ENCODE measurements around the gene TIAM2.

TIAM2 gene

DNA sequence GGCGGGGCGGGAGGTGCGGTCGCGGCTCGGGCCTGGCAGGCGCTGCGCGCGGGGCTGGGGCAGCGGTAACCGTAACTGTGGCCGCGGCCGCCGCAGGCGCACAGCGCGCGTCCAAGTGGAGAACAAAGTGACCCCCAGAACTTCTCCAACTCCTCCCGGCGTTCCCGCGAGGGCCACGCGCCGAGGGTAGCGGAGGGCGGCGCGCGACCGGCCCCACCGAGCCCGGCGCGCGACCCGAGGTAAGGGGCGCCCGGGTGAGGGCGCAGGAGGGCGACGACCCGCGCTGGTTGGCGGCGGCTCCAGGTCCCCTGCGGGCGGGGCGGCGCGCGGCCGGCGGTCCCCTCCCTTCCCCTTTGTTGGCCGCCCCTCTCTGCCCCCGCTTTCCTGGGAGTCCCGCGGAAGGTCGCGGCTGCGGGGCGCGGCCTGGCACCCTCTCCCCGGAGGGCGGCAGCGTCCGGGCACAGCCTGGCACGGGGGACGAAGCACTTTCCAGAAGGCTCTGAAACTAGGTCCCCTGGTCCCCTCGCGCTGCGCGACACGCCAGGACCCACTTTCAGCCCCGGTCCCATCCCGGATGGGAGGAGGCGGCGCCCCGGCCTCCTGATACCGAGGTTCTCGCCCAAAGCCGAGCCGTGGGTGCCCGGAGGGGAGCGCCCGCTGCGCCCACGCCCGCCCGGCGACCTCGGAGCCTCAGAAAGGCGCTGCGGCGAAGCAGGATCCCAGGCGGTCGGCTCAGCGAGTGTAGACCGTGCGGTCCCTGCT lies at the start of gene TIAM2:
Gene TIAM2, plus strand, starts transcription at position 62 of the 762 bp plus-strand sequence. CDS start 133,909 bp downstream, outside the sequence.
- Histone ChIP-seq H3F3A (ENCODE audit: insufficient read depth, low read length) (no peaks in the 10 kb centered on the region), H3K27me3 (replicated peaks; ENCODE audit: insufficient read depth, low read length) (no peaks in the 10 kb centered on the region), H3K9ac (ENCODE audit: low read length) (no peak within 1 kb of the TSS), H3K4me1 (ENCODE audit: low read length) (no peaks in the 10 kb centered on the region), H3K79me2 (ENCODE audit: low read length) (no peaks in the 10 kb centered on the region), H3K4me3 (ENCODE audit: low read length) (no peak within 1 kb of the TSS), H3K27ac (ENCODE audit: low read length) (no peak within 1 kb of the TSS), H4K20me1 (ENCODE audit: insufficient read depth, low read length) (no peaks in the 10 kb centered on the region), H2AFZ (ENCODE audit: low read length) (no peak within 1 kb of the TSS), H3K9me2 (replicated peaks; ENCODE audit: insufficient read depth, low read length) (no peaks in the 10 kb centered on the region), H3K9me3 (replicated peaks; ENCODE audit: insufficient read depth, low read length) (no peaks in the 10 kb centered on the region), H3K4me2 (ENCODE audit: low read depth, low read length) (no peak within 1 kb of the TSS), H3K36me3 (replicated peaks; ENCODE audit: insufficient read depth, low read length) (no peaks in the 10 kb centered on the region)
- TF ChIP-seq EZH2phosphoT487 (IDR thresholded peaks at IDR 0.05; ENCODE audit: low read length) = no peak
- TF ChIP-seq EZH2 (optimal IDR thresholded peaks at IDR 0.05; ENCODE audit: low read depth, low read length) = no peak
- DNase-seq = no peak

DNA sequence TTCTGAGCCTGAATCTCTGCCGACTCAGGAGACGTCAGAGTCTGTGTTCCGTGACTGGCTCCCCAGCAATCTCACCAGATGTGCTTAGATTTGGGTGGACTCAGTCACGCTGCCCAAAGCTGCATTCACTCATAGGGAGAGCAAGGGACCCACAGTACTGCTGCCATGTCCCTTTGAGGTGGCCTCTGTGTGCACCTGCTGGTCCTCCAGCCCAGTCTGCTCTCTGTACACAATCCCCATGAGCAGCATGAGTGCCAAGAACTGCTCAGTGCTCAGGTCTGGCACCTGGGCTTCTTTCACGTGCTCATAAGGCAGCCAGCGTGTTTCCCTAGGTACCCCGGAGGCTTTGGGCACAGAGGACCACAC lies 44.2 kb upstream of the TIAM2 start:
- H3K4me3 ChIP-seq (ENCODE audit: low read length) = no peak overlapping the region
- TF ChIP-seq EZH2 (optimal IDR thresholded peaks at IDR 0.05; ENCODE audit: low read depth, low read length) (no peak), EZH2phosphoT487 (IDR thresholded peaks at IDR 0.05; ENCODE audit: low read length) (no peak)
- TF ChIP-seq, protein P1, sequence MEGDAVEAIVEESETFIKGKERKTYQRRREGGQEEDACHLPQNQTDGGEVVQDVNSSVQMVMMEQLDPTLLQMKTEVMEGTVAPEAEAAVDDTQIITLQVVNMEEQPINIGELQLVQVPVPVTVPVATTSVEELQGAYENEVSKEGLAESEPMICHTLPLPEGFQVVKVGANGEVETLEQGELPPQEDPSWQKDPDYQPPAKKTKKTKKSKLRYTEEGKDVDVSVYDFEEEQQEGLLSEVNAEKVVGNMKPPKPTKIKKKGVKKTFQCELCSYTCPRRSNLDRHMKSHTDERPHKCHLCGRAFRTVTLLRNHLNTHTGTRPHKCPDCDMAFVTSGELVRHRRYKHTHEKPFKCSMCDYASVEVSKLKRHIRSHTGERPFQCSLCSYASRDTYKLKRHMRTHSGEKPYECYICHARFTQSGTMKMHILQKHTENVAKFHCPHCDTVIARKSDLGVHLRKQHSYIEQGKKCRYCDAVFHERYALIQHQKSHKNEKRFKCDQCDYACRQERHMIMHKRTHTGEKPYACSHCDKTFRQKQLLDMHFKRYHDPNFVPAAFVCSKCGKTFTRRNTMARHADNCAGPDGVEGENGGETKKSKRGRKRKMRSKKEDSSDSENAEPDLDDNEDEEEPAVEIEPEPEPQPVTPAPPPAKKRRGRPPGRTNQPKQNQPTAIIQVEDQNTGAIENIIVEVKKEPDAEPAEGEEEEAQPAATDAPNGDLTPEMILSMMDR (IDR thresholded peaks at IDR 0.05; ENCODE audit: low read length) = no peak
- no peaks in the 10 kb centered on the region for H3K4me1 ChIP-seq (ENCODE audit: low read length)
- H3K79me2 ChIP-seq (ENCODE audit: low read length) = no peaks in the 10 kb centered on the region
- H4K20me1 ChIP-seq (ENCODE audit: insufficient read depth, low read length) = no peaks in the 10 kb centered on the region
- H3K27me3 ChIP-seq (replicated peaks; ENCODE audit: insufficient read depth, low read length) = no peaks in the 10 kb centered on the region
- H3K27ac ChIP-seq (ENCODE audit: low read length) = no peak overlapping the region
- no peaks in the 10 kb centered on the region for H3K9me3 ChIP-seq (replicated peaks; ENCODE audit: insufficient read depth, low read length)
- no peak overlapping the region for H3K4me2 ChIP-seq (ENCODE audit: low read depth, low read length)
- H3K36me3 ChIP-seq (replicated peaks; ENCODE audit: insufficient read depth, low read length) = no peaks in the 10 kb centered on the region
- DNase-seq = no peak
- H3K9ac ChIP-seq (ENCODE audit: low read length) = no peak overlapping the region
- no peak overlapping the region for H2AFZ ChIP-seq (ENCODE audit: low read length)
- no peaks in the 10 kb centered on the region for H3K9me2 ChIP-seq (replicated peaks; ENCODE audit: insufficient read depth, low read length)
- no peaks in the 10 kb centered on the region for H3F3A ChIP-seq (ENCODE audit: insufficient read depth, low read length)

DNA sequence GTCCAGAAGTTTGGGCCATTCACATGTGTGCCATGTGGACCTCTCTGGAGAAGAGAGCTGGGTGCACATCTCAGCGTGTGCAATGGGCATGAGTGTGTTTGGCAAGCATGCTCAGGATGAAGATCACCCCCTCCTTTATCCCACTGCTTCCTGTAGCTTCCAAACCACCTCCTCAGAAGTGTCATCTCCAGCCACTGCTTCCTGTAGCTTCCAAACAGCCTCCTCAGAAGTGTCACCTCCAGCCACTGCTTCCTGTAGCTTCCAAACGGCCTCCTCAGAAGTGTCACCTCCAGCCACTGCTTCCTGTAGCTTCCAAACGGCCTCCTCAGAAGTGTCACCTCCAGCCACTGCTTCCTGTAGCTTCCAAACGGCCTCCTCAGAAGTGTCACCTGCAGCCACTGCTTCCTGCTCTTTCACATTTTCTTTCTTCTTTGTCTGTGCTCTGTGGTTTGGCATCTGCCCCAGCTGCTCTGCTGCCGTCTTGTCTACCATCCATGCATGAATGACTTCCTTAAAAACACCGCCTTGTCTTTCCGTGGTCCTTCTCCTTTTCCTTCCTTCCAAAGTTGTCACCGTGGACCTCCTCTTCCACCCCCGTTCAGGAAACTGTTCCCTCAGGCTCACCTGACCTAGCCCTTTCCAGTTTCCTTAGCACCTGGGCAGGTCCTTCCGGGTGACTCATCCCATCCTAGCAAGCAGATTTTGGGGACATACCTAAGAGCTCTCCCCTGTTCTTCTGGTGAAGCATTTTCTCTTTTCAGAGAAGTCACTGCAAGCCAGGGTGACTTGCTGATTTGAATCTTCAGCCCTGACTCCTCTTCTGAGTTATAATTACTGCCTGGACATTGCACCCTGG lies 43.5 kb upstream of the TIAM2 start:
- no peak overlapping the region for H3K9ac ChIP-seq (ENCODE audit: low read length)
- H3K4me1 ChIP-seq (ENCODE audit: low read length) = no peaks in the 10 kb centered on the region
- H3K9me2 ChIP-seq (replicated peaks; ENCODE audit: insufficient read depth, low read length) = no peaks in the 10 kb centered on the region
- H3K79me2 ChIP-seq (ENCODE audit: low read length) = no peaks in the 10 kb centered on the region
- H3K27ac ChIP-seq (ENCODE audit: low read length) = no peak overlapping the region
- H3K4me3 ChIP-seq (ENCODE audit: low read length) = no peak overlapping the region
- H3F3A ChIP-seq (ENCODE audit: insufficient read depth, low read length) = no peaks in the 10 kb centered on the region
- H3K27me3 ChIP-seq (replicated peaks; ENCODE audit: insufficient read depth, low read length) = no peaks in the 10 kb centered on the region
- DNase-seq = no peak
- H4K20me1 ChIP-seq (ENCODE audit: insufficient read depth, low read length) = no peaks in the 10 kb centered on the region
- H3K9me3 ChIP-seq (replicated peaks; ENCODE audit: insufficient read depth, low read length) = no peaks in the 10 kb centered on the region
- H3K36me3 ChIP-seq (replicated peaks; ENCODE audit: insufficient read depth, low read length) = no peaks in the 10 kb centered on the region
- no peak overlapping the region for H2AFZ ChIP-seq (ENCODE audit: low read length)
- no peak overlapping the region for H3K4me2 ChIP-seq (ENCODE audit: low read depth, low read length)
- no peak for TF ChIP-seq EZH2phosphoT487 (IDR thresholded peaks at IDR 0.05; ENCODE audit: low read length)
- TF ChIP-seq, protein P1 (IDR thresholded peaks at IDR 0.05; ENCODE audit: low read length) = no peak
- no peak for TF ChIP-seq EZH2 (optimal IDR thresholded peaks at IDR 0.05; ENCODE audit: low read depth, low read length)

All from MM.1S (cell line).